Ovary (tissue), 3 donors: ENCODE results near the gene KRT28.

Experiments
- POLR2A ChIP-seq: fragments of 450-650 bp; IDR thresholded peaks from one replicate; pipeline ENCODE4 v1.6.1; 2017; ENCODE audit warnings: antibody characterized with exemption, mild to moderate bottlenecking, moderate library complexity
- TF ChIP-seq, protein P1 (sequence below), 3 donors: fragments of 450-650 bp in 2 of 3; fragments of 200-600 bp in 1 of 3; IDR thresholded peaks; one replicate each; pipeline versions ENCODE4 v1.5.1 to v1.8.0; 2016 to 2022; ENCODE audit warnings: antibody characterized with exemption in 3 of 3, mild to moderate bottlenecking in 1 of 3
- donor health status: DM: no; HTN: no; CAD: no.

DNA sequence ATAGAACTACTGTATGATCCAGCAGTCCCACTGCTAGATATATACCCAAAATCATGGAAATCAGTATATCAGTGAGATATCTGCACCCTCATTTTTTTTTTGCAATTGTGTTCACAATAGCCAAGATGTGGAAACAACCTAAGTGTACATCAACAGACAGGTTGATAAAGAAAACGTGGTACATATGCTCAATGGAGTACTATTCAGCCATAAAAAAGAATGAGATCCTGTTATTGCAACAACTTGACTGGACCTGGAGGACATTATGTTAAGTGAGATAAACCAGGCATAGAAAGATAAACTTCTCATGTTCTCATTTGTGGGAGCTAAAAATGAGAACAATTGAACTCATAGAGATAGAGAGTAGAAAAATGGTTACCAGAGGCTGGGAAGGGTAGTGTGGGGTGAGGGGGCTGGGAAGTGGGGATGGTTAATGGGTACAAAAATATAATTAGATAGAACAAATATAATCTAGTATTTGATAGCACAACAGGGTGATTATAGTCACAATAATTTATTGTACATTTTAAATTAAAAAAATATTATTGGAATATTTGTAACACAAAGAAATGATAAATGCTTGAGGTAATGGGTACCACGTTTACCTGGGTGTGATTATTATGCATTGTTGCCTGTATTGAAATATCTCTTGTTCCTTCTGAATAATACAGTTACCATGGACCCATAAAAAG, 30.5 kb upstream of the KRT28 start:
- TF ChIP-seq, protein P1, sequence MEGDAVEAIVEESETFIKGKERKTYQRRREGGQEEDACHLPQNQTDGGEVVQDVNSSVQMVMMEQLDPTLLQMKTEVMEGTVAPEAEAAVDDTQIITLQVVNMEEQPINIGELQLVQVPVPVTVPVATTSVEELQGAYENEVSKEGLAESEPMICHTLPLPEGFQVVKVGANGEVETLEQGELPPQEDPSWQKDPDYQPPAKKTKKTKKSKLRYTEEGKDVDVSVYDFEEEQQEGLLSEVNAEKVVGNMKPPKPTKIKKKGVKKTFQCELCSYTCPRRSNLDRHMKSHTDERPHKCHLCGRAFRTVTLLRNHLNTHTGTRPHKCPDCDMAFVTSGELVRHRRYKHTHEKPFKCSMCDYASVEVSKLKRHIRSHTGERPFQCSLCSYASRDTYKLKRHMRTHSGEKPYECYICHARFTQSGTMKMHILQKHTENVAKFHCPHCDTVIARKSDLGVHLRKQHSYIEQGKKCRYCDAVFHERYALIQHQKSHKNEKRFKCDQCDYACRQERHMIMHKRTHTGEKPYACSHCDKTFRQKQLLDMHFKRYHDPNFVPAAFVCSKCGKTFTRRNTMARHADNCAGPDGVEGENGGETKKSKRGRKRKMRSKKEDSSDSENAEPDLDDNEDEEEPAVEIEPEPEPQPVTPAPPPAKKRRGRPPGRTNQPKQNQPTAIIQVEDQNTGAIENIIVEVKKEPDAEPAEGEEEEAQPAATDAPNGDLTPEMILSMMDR (IDR thresholded peaks at IDR 0.05) = no peak
- no peak for TF ChIP-seq POLR2A
